ENCODE data around the gene SBF1. TPM values are rescaled to one million over a fixed set of nuclear protein-coding genes. Genes with fewer than 3 reads are reported as not detected.

SBF1 gene
- total RNA-seq, 1 donor from 2014 or later: 37.3 TPM

DNA sequence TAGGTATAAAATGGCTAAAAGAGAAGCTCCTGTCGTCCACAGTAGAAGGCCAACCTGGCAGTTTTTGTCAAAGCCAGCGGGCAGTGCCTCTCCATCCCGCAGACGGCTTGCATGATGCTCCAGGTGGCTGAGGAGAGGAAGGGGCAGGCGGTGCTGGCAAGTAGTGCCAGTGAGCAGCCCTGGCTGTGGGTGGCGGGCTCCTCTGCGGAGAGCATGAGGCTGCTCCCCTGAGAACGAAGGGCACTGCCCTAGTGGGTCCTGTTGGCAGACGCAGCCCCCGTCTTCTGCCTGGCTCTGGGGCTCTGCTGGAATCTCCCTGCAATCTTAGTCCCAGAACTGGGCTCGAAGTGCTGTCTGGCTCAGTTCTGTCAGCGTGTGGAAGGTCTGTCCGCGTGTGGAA, 50.9 kb downstream of the SBF1 start:
- no peaks in the 10 kb centered on the region for H3K9me3 ChIP-seq
- DNase-seq (ENCODE audit: extremely low spot score in 2 of 2): no peak
- peaks cover 0 to 68% of the 10 kb centered on the region in 2 donors for H3K36me3 ChIP-seq
- intact Hi-C loops (cut with DNase I): no loop called here
- H3K4me1 ChIP-seq: no peaks in the 10 kb centered on the region
- H3K27me3 ChIP-seq: no peaks in the 10 kb centered on the region
- TF ChIP-seq POLR2AphosphoS5 (IDR thresholded peaks at IDR 0.05; ENCODE audit: insufficient read depth in 1 of 2, low read depth in 1 of 2) (no peak), POLR2A (IDR thresholded peaks at IDR 0.05) (no peak)
- TF ChIP-seq, protein P1, sequence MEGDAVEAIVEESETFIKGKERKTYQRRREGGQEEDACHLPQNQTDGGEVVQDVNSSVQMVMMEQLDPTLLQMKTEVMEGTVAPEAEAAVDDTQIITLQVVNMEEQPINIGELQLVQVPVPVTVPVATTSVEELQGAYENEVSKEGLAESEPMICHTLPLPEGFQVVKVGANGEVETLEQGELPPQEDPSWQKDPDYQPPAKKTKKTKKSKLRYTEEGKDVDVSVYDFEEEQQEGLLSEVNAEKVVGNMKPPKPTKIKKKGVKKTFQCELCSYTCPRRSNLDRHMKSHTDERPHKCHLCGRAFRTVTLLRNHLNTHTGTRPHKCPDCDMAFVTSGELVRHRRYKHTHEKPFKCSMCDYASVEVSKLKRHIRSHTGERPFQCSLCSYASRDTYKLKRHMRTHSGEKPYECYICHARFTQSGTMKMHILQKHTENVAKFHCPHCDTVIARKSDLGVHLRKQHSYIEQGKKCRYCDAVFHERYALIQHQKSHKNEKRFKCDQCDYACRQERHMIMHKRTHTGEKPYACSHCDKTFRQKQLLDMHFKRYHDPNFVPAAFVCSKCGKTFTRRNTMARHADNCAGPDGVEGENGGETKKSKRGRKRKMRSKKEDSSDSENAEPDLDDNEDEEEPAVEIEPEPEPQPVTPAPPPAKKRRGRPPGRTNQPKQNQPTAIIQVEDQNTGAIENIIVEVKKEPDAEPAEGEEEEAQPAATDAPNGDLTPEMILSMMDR (IDR thresholded peaks at IDR 0.05): no peak
- no peak overlapping the region for H3K27ac ChIP-seq
- no peak overlapping the region for H3K4me3 ChIP-seq

GRCh38 chr22:50422961-50423815, 51.6 kb downstream of the SBF1 start:
- Histone ChIP-seq H3K9me3 (no peaks in the 10 kb centered on the region), H3K4me1 (no peaks in the 10 kb centered on the region), H3K36me3 (peaks cover 0 to 67% of the 10 kb centered on the region in 2 donors), H3K4me3 (no peak overlapping the region), H3K27me3 (no peaks in the 10 kb centered on the region), H3K27ac (no peak overlapping the region)
- peak in 1 of 2 donors; percentile 94 for DNase-seq (ENCODE audit: extremely low spot score in 2 of 2)
- intact Hi-C loops (cut with DNase I): no loop called here
- TF ChIP-seq POLR2A (IDR thresholded peaks at IDR 0.05): no peak
- TF ChIP-seq, protein P1 (IDR thresholded peaks at IDR 0.05): no peak
- TF ChIP-seq POLR2AphosphoS5 (IDR thresholded peaks at IDR 0.05; ENCODE audit: insufficient read depth in 1 of 2, low read depth in 1 of 2): no peak

- no peak overlapping the region for H3K4me3 ChIP-seq
- TF ChIP-seq POLR2A (IDR thresholded peaks at IDR 0.05) (no peak), POLR2AphosphoS5 (IDR thresholded peaks at IDR 0.05; ENCODE audit: insufficient read depth in 1 of 2, low read depth in 1 of 2) (no peak)
- TF ChIP-seq, protein P1 (IDR thresholded peaks at IDR 0.05): no peak
- no peak overlapping the region for H3K27ac ChIP-seq
- H3K9me3 ChIP-seq: no peaks in the 10 kb centered on the region
- peaks cover 0 to 74% of the 10 kb centered on the region in 2 donors for H3K36me3 ChIP-seq
- no peak for DNase-seq (ENCODE audit: extremely low spot score in 2 of 2)
- intact Hi-C loops (cut with DNase I): no loop called here
- no peaks in the 10 kb centered on the region for H3K4me1 ChIP-seq
- H3K27me3 ChIP-seq: no peaks in the 10 kb centered on the region
Observed at GRCh38 chr22:50422046-50422445, 52.8 kb downstream of the SBF1 start.

DNA sequence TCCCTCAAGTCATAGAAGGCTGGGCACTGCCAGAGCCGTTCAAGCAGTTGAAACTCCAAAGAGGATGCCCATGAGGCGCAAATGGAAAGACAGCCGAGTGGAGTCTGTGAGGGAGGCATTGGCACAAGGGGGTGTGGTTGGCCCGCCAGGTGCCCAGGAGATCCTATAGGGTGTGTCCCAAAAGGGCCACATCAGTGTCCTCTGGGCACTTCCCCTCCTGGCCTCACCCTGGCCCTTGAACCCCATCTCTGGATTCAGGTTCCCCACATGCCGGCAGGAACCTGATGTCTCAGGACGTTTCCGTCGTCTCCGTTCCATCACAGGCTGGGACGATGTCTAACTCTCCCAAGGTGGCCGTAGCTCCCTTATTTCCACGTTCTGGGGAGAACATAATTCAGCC, 54.3 kb downstream of the SBF1 start:
- Histone ChIP-seq H3K27me3 (no peaks in the 10 kb centered on the region), H3K4me1 (no peaks in the 10 kb centered on the region), H3K9me3 (no peaks in the 10 kb centered on the region), H3K36me3 (peaks cover 0 to 84% of the 10 kb centered on the region in 2 donors), H3K4me3 (no peak overlapping the region), H3K27ac (no peak overlapping the region)
- intact Hi-C loops (cut with DNase I): no loop called here
- TF ChIP-seq POLR2A (IDR thresholded peaks at IDR 0.05): no peak
- no peak for TF ChIP-seq POLR2AphosphoS5 (IDR thresholded peaks at IDR 0.05; ENCODE audit: insufficient read depth in 1 of 2, low read depth in 1 of 2)
- TF ChIP-seq, protein P1 (IDR thresholded peaks at IDR 0.05): no peak
- DNase-seq (ENCODE audit: extremely low spot score in 2 of 2): no peak

DNA sequence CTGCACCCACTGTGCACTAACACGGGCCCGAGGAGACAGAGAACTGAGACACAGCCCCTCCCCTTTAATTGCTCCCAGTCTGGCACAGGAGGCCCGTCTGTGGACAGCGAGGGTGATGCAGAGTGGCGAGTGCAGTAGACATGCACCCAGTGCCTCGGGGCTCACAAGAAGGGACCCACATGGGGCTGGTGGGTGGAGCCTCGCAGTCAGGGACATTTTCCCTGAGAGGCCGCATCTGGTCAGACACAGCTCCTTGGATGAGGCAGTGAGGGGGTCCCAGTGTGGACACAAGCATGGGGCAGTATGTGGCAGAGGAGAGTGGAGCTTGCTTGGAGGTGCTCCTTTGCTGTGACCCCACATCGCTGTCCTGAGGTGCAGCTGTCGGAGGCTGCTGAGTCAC, 54.8 kb downstream of the SBF1 start:
- H3K27me3 ChIP-seq: no peaks in the 10 kb centered on the region
- no peak for DNase-seq (ENCODE audit: extremely low spot score in 2 of 2)
- TF ChIP-seq POLR2AphosphoS5 (IDR thresholded peaks at IDR 0.05; ENCODE audit: insufficient read depth in 1 of 2, low read depth in 1 of 2) (no peak), POLR2A (IDR thresholded peaks at IDR 0.05) (no peak)
- TF ChIP-seq, protein P1 (IDR thresholded peaks at IDR 0.05): no peak
- H3K27ac ChIP-seq: no peak overlapping the region
- peaks cover 0 to 90% of the 10 kb centered on the region in 2 donors for H3K36me3 ChIP-seq
- intact Hi-C loops (cut with DNase I): no loop called here
- no peaks in the 10 kb centered on the region for H3K4me1 ChIP-seq
- no peak overlapping the region for H3K4me3 ChIP-seq
- H3K9me3 ChIP-seq: no peaks in the 10 kb centered on the region

Data from vagina (tissue), 2 donors.